ENCODE measurements around the gene ZDHHC7.

ZDHHC7 gene

GRCh38 chr16:84933774-84934631 lies 77.3 kb downstream of the ZDHHC7 start:
- TF ChIP-seq CTCF (IDR thresholded peaks at IDR 0.05; ENCODE audit: control insufficient read depth, extremely low read depth, insufficient read depth): no peak
- no peak for DNase-seq (ENCODE audit: low read depth)
- H3K4me3 ChIP-seq (ENCODE audit: low read depth, low read length): no peak overlapping the region

GRCh38 chr16:84932681-84933080 lies 78.7 kb downstream of the ZDHHC7 start:
- TF ChIP-seq CTCF (IDR thresholded peaks at IDR 0.05; ENCODE audit: control insufficient read depth, extremely low read depth, insufficient read depth): no peak
- no peak for DNase-seq (ENCODE audit: low read depth)
- no peak overlapping the region for H3K4me3 ChIP-seq (ENCODE audit: low read depth, low read length)

GRCh38 chr16:84931506-84931905 lies 79.8 kb downstream of the ZDHHC7 start:
- TF ChIP-seq CTCF (IDR thresholded peaks at IDR 0.05; ENCODE audit: control insufficient read depth, extremely low read depth, insufficient read depth): no peak
- DNase-seq (ENCODE audit: low read depth): no peak

GRCh38 chr16:84931107-84931494 lies 80.2 kb downstream of the ZDHHC7 start:
- H3K4me3 ChIP-seq (ENCODE audit: low read depth, low read length): no peak overlapping the region
- DNase-seq (ENCODE audit: low read depth): no peak
- no peak for TF ChIP-seq CTCF (IDR thresholded peaks at IDR 0.05; ENCODE audit: control insufficient read depth, extremely low read depth, insufficient read depth)

More at GRCh38 chr16:84931506-84931905, 79.8 kb downstream of the ZDHHC7 start:
- H3K4me3 ChIP-seq (ENCODE audit: low read depth, low read length): no peak overlapping the region

GRCh38 chr16:84930298-84931106 lies 80.8 kb downstream of the ZDHHC7 start:
- DNase-seq (ENCODE audit: low read depth): no peak
- H3K4me3 ChIP-seq (ENCODE audit: low read depth, low read length): no peak overlapping the region
- no peak for TF ChIP-seq CTCF (IDR thresholded peaks at IDR 0.05; ENCODE audit: control insufficient read depth, extremely low read depth, insufficient read depth)

GRCh38 chr16:84929421-84930297 lies 81.7 kb downstream of the ZDHHC7 start:
- TF ChIP-seq CTCF (IDR thresholded peaks at IDR 0.05; ENCODE audit: control insufficient read depth, extremely low read depth, insufficient read depth): no peak
- H3K4me3 ChIP-seq (ENCODE audit: low read depth, low read length): no peak overlapping the region
- DNase-seq (ENCODE audit: low read depth): no peak
